K562 (cell line): ENCODE results near the gene CARM1. TPM values are rescaled to one million over a fixed set of nuclear protein-coding genes. Genes with fewer than 3 reads are reported as not detected.
"Not testable (repeated sequence)": the region's sequence is repeated elsewhere in the genome, so short reads cannot be mapped to it uniquely, and the experiment has no call there.

Experiments used
- ATAC-seq: fragments of 200-7000 bp; cut with Tn5 transposase; 3 replicates; pipeline ENCODE4 v1.9.1; 2020; ENCODE audit warnings: moderate library complexity
- BruUV-seq: library from RNA; stranded (reverse); fragments of 400-500 nt; replicated peaks from 2 replicates; lab custom pipeline; 2021; lab: Mats Ljungman, UMichigan
- CTCF ChIA-PET: fragments of 300-600 bp; formaldehyde crosslinking; extraction: SDS; loops from one replicate; lab custom pipeline; 2021; ENCODE audit warnings: low intra/inter-chr PET ratio; lab: Yijun Ruan, JAX
- POLR2A ChIA-PET: fragments of 300-600, 350-650 bp; sonication (Branson Sonifier 250); formaldehyde crosslinking; extraction: SDS; loops from one replicate; lab custom pipeline; 2021; ENCODE audit warnings: antibody characterized with exemption, inconsistent platforms; lab: Yijun Ruan, JAX
- DNase-seq, 4 experiments: peaks; one replicate each; pipeline versions ENCODE4 v3.0.0 to v3.0.0-alpha.2; 2011 to 2018; ENCODE audit warnings: low spot score in 3 of 4, mixed read lengths in 3 of 4; ENCODE audit errors: extremely low read depth in 1 of 4
- FAIRE-seq: peaks from 2 replicates; lab custom pipeline; 2011; peaks lifted over from hg19 to GRCh38; lab: Jason Lieb, UNC
- H2AFZ ChIP-seq: 2 replicates; pipeline ENCODE4 v1.6.0; 2011; ENCODE audit warnings: low read depth, low read length, control low read depth, inconsistent platforms
- H3K27ac ChIP-seq: fragments of 200-600 bp; 3 replicates; pipeline ENCODE4 v1.8.0; 2011; ENCODE audit warnings: low read depth, mild to moderate bottlenecking, control low read depth, inconsistent platforms, low read length, moderate library complexity, mixed read lengths; ENCODE audit errors: extremely low read depth
- H3K27me3 ChIP-seq, 2 experiments: fragments of 300-600 bp in 1 of 2; 2 replicates in 1 of 2; 3 replicates in 1 of 2; pipeline versions ENCODE4 v1.6.0 to v1.8.0; 2011; ENCODE audit warnings: inconsistent platforms in 2 of 2, low read length in 2 of 2, mild to moderate bottlenecking in 1 of 2, mixed read lengths in 1 of 2, moderate library complexity in 1 of 2; ENCODE audit not compliant: control insufficient read depth in 2 of 2, insufficient read depth in 2 of 2
- H3K36me3 ChIP-seq: fragments of 300-600 bp; 3 replicates; pipeline ENCODE4 v1.8.0; 2011; ENCODE audit warnings: mild to moderate bottlenecking, low read length, inconsistent platforms; ENCODE audit not compliant: control insufficient read depth, insufficient read depth
- H3K4me1 ChIP-seq, 2 experiments: fragments of 200-600 bp in 1 of 2; replicated peaks in 1 of 2; 2 replicates in 1 of 2; 3 replicates in 1 of 2; pipeline versions ENCODE4 v1.5.1 to v1.8.0; 2011; ENCODE audit warnings: inconsistent platforms in 2 of 2, low read length in 2 of 2, mild to moderate bottlenecking in 1 of 2, mixed read lengths in 1 of 2, moderate library complexity in 1 of 2; ENCODE audit not compliant: control insufficient read depth in 2 of 2, insufficient read depth in 2 of 2
- H3K4me2 ChIP-seq: 2 replicates; pipeline ENCODE4 v1.6.1; 2011; ENCODE audit warnings: low read length, control low read depth, inconsistent platforms, mixed read lengths; ENCODE audit not compliant: insufficient read depth
- H3K4me3 ChIP-seq: fragments of 200-600 bp; sonication (generic), shearing (Covaris generic); 2 replicates; pipeline ENCODE4 v1.5.1; 2016; ENCODE audit warnings: control low read depth, inconsistent platforms
- H3K79me2 ChIP-seq: fragments of 200-600 bp; 3 replicates; pipeline ENCODE4 v1.8.0; 2011; ENCODE audit warnings: low read length, inconsistent platforms; ENCODE audit not compliant: control insufficient read depth, insufficient read depth
- H3K9ac ChIP-seq, 2 experiments: 2 replicates each; pipeline versions ENCODE4 v1.6.0 to v1.6.1; 2011; ENCODE audit warnings: low read depth in 2 of 2, low read length in 2 of 2, control low read depth in 1 of 2, inconsistent platforms in 1 of 2, mild to moderate bottlenecking in 1 of 2, mixed read lengths in 1 of 2; ENCODE audit not compliant: insufficient read depth in 1 of 2
- H3K9me1 ChIP-seq: one replicate; pipeline ENCODE4 v1.6.0; 2011; ENCODE audit warnings: inconsistent platforms, mild to moderate bottlenecking, low read length, moderate library complexity; ENCODE audit not compliant: control insufficient read depth, insufficient read depth
- H3K9me3 ChIP-seq: replicated peaks from 2 replicates; pipeline ENCODE4 v1.5.1; 2011; ENCODE audit warnings: low read depth, low read length, inconsistent platforms; ENCODE audit not compliant: control insufficient read depth, insufficient read depth
- H4K20me1 ChIP-seq: replicated peaks from 2 replicates; pipeline ENCODE4 v1.6.1; 2011; ENCODE audit warnings: low read length, inconsistent platforms, mixed read lengths; ENCODE audit not compliant: control insufficient read depth, insufficient read depth
- BCOR ChIP-seq: fragments of 450-650 bp; IDR thresholded peaks from 2 replicates; pipeline ENCODE4 v1.6.1; 2016
- MBD2 ChIP-seq: sonication (generic); IDR thresholded peaks from 2 replicates; pipeline ENCODE4 v1.6.1; 2016; ENCODE audit warnings: low read depth, borderline replicate concordance
- WGBS: fragments of 100-300 bp; shearing (Covaris generic); methylation state at CpG from one replicate; pipeline ENCODE4 v1.1.6; 2016; ENCODE audit warnings: low coverage, mixed read lengths; ENCODE audit not compliant: insufficient coverage; ENCODE audit errors: missing lambda C conversion rate; 5-methylcytosine and 5-hydroxymethylcytosine counted together
- in situ Hi-C: fragments of 300-500 bp; cut with MboI; formaldehyde crosslinking; loops from 4 replicates; pipeline ENCODE4 v1.15.0; 2018; ENCODE audit warnings: inconsistent platforms, mixed read lengths
- intact Hi-C: fragments of 100-400 bp; cut with micrococcal nuclease; formaldehyde crosslinking; loops from 2 replicates; pipeline ENCODE4 v1.14.2; 2022
- polyA plus RNA-seq, 8 experiments: library from polyadenylated mRNA; depleted of rRNA in 4 of 8; stranded (reverse) in 5 of 8; unstranded in 3 of 8; fragments of >200 nt; fragmentation: Nextera tagmentation in 2 of 8; fragmentation: Illumina TruSeq in 1 of 8; extraction: Ambion mirVana in 2 of 8; extraction: Trizol in 1 of 8; gene quantifications; 2 replicates each; pipeline versions ENCODE4 v1.2.1 to v1.2.3, GENCODE V29; 2011 to 2014; ENCODE audit warnings: inconsistent platforms in 1 of 8, missing spikeins in 1 of 8
- total RNA-seq, 7 experiments: library from RNA; depleted of rRNA in 6 of 7; stranded (reverse); fragments of >200 nt in 6 of 7; fragmentation: Illumina TruSeq in 2 of 7; extraction: Trizol in 2 of 7; gene quantifications; 2 replicates each; pipeline versions ENCODE4 v1.2.1 to v1.2.3, GENCODE V29; 2011 to 2021; ENCODE audit warnings: low replicate concordance in 1 of 7
- TF ChIP-seq, protein P1 (sequence below), 2 experiments: fragments of 450-650 bp; IDR thresholded peaks; 2 replicates each; pipeline ENCODE4 v1.6.1; 2016

Gene CARM1
- total and polyA plus RNA-seq, 9 of the 15 experiments (the other 6 are each of a cell fraction or from before 2014, with no cell fraction given) = 0.36 to 86.0 (median 29.7) TPM

DNA sequence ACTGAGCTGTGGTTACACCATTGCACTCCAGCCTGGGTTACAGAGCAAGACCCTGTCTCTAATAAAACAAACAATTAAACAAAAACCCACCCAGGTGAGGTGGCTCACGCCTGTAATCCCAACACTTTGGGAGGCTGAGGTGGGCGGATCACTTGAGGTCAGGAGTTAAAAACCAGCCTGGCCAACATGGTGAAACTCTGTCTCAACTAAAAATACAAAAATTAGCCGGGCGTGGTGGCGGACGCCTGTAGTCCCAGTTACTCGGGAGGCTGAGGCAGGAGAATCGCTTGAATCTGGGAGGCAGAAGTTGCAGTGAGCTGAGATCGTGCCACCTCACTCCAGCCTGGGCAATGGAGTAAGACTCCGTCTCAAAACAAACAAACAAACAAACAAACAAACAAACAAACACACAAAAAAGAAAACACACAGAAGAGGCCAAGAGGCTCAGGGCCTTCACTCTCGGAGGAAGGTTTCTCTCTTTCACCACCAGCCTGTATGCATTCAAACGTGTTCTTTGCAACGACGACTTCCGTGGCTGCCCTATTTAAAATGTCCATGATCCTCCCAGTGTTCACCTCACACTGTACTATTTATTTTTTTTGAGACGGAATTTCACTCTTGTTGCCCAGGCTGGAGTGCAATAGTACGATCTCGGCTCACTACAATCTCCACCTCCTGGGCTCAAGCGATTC is 88.1 kb downstream of the CARM1 start:
- peak overlapping the region; percentile 90 for H3K4me2 ChIP-seq

More for the DNA sequence above, 88.1 kb downstream of the CARM1 start:
- intact Hi-C loops, H2AFZ ChIP-seq, H3K36me3 ChIP-seq, DNase-seq, ATAC-seq, in situ Hi-C loops, H4K20me1 ChIP-seq, H3K9me1 ChIP-seq, H3K27me3 ChIP-seq, CTCF ChIA-PET, H3K9me3 ChIP-seq, BruUV-seq: not testable (repeated sequence)
- POLR2A ChIA-PET = interaction anchor here (0.6 to 1.5 kb wide), 3 partner anchors 8 to 48 kb away, joined by 3 to 5 read pairs (median 3); no protein-coding TSS in a partner anchor
- TF ChIP-seq, protein P1, sequence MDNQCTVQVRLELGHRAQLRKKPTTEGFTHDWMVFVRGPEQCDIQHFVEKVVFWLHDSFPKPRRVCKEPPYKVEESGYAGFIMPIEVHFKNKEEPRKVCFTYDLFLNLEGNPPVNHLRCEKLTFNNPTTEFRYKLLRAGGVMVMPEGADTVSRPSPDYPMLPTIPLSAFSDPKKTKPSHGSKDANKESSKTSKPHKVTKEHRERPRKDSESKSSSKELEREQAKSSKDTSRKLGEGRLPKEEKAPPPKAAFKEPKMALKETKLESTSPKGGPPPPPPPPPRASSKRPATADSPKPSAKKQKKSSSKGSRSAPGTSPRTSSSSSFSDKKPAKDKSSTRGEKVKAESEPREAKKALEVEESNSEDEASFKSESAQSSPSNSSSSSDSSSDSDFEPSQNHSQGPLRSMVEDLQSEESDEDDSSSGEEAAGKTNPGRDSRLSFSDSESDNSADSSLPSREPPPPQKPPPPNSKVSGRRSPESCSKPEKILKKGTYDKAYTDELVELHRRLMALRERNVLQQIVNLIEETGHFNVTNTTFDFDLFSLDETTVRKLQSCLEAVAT (IDR thresholded peaks at IDR 0.05) = peak in 1 of 2 experiments; percentile 57; a peak in 1 of 4 replicates
- TF ChIP-seq BCOR (0 out of 2 replicates have a peak, but pooled peaks have one; percentile 24), MBD2 (0 out of 2 replicates have a peak, but pooled peaks have one; percentile 19)
- WGBS = 94% methylated on average over 15 of the region's 19 CpGs
- Histone ChIP-seq H3K4me1 (peaks cover 11 to 23% of the 10 kb centered on the region in 2 experiments; a peak in 4 of 5 replicates), H3K27ac (peak overlapping the region; percentile 93; the same call in 2 of the 3 replicates), H3K4me3 (peak overlapping the region; percentile 99), H3K79me2 (peaks cover 46% of the 10 kb centered on the region), H3K9ac (peak overlapping the region; percentile 94 to 98; a peak in 3 of 4 replicates)
- FAIRE-seq = peak; percentile 84
